Activated CD8-positive, alpha-beta T cell treated with anti-CD3 and anti-CD28 coated beads for 36 hours (primary cell): ENCODE results near the gene APOL2. TPM values are rescaled to one million over a fixed set of nuclear protein-coding genes. Genes with fewer than 3 reads are reported as not detected.

Experiments used
- ATAC-seq: fragments of 200-7000 bp; cut with Tn5 transposase; one replicate; pipeline ENCODE4 v1.10.0; 2021; ENCODE audit warnings: mild to moderate bottlenecking, moderate library complexity
- CTCF ChIA-PET: fragments of 350-600 bp; sonication (Branson Sonifier 250); formaldehyde crosslinking; loops from one replicate; lab custom pipeline; 2021; ENCODE audit warnings: antibody characterized with exemption; lab: Charles Lee
- POLR2A ChIA-PET: fragments of 350-600 bp; sonication (Branson Sonifier 250); formaldehyde crosslinking; loops from one replicate; lab custom pipeline; 2021; ENCODE audit warnings: antibody characterized with exemption; lab: Charles Lee
- DNase-seq: peaks from one replicate; pipeline ENCODE4 v3.0.0-alpha.2; 2020
- H3K27ac Mint-ChIP-seq: one replicate; pipeline ENCODE4 v1.8.0; 2021; ENCODE audit warnings: mild to moderate bottlenecking, mixed read lengths
- H3K27me3 Mint-ChIP-seq: one replicate; pipeline ENCODE4 v1.8.0; 2021; ENCODE audit warnings: mixed read lengths
- H3K36me3 Mint-ChIP-seq: one replicate; pipeline ENCODE4 v1.8.0; 2021; ENCODE audit warnings: low read depth, mixed read lengths
- H3K4me1 Mint-ChIP-seq: one replicate; pipeline ENCODE4 v1.8.0; 2021; ENCODE audit warnings: low read depth, mixed read lengths
- H3K4me3 Mint-ChIP-seq: one replicate; pipeline ENCODE4 v1.8.0; 2021; ENCODE audit warnings: mild to moderate bottlenecking, moderate library complexity, mixed read lengths
- H3K9me3 Mint-ChIP-seq: one replicate; pipeline ENCODE4 v1.8.0; 2021; ENCODE audit warnings: mixed read lengths
- intact Hi-C: fragments of 100-400 bp; cut with micrococcal nuclease; formaldehyde crosslinking; loops from one replicate; pipeline ENCODE4 v1.10.0; 2022
- total RNA-seq, 2 experiments: library from RNA; stranded (reverse); gene quantifications; one replicate each; pipeline ENCODE4 v1.2.3, GENCODE V29; 2021
- TF ChIP-seq, protein P1 (sequence below): fragments of 200-600 bp; IDR thresholded peaks from one replicate; pipeline ENCODE4 v1.8.0; 2022; ENCODE audit warnings: antibody characterized with exemption, mild to moderate bottlenecking

The APOL2 gene
- total RNA-seq, 2 experiments from 2014 or later, result 45.4 to 49.7 TPM

DNA sequence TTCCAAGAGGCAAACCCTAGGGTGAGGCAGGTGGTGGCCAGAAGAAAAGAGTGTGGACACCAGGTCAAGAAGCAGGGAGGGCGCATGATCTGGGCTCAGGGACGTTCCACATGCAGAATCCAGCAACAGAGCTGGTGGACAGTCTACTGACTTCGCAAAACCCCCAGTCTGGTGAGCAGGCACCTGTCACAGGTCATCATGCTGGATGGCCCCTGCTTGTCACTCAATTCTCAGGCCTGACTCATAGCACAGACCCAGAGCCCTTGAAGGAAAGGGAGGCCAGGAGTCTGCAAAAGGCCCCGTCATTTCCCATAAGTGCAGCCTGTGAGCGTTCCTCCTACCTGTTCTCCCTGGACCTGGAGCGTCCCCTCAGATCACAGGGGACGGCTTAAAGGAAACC lies 55.9 kb downstream of the APOL2 start:
- Mint-ChIP-seq H3K4me3 (no peak overlapping the region), H3K27me3 (no peaks in the 10 kb centered on the region), H3K36me3 (no peaks in the 10 kb centered on the region), H3K4me1 (peaks cover 4% of the 10 kb centered on the region), H3K9me3 (no peaks in the 10 kb centered on the region), H3K27ac (no peak overlapping the region)
- TF ChIP-seq, protein P1, sequence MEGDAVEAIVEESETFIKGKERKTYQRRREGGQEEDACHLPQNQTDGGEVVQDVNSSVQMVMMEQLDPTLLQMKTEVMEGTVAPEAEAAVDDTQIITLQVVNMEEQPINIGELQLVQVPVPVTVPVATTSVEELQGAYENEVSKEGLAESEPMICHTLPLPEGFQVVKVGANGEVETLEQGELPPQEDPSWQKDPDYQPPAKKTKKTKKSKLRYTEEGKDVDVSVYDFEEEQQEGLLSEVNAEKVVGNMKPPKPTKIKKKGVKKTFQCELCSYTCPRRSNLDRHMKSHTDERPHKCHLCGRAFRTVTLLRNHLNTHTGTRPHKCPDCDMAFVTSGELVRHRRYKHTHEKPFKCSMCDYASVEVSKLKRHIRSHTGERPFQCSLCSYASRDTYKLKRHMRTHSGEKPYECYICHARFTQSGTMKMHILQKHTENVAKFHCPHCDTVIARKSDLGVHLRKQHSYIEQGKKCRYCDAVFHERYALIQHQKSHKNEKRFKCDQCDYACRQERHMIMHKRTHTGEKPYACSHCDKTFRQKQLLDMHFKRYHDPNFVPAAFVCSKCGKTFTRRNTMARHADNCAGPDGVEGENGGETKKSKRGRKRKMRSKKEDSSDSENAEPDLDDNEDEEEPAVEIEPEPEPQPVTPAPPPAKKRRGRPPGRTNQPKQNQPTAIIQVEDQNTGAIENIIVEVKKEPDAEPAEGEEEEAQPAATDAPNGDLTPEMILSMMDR, result no peak
- intact Hi-C loops, result no loop called here
- ChIA-PET POLR2A (interaction anchor here (1.0 to 1.4 kb wide), 2 partner anchors 42 to 824 kb away, joined by 3 to 4 read pairs; no protein-coding TSS in a partner anchor), CTCF (interaction anchor here (0.7 to 8.5 kb wide), 7 partner anchors 10 to 118 kb away, joined by 3 to 115 read pairs (median 4); no protein-coding TSS in a partner anchor)
- DNase-seq, result no peak
- no peak for ATAC-seq

DNA sequence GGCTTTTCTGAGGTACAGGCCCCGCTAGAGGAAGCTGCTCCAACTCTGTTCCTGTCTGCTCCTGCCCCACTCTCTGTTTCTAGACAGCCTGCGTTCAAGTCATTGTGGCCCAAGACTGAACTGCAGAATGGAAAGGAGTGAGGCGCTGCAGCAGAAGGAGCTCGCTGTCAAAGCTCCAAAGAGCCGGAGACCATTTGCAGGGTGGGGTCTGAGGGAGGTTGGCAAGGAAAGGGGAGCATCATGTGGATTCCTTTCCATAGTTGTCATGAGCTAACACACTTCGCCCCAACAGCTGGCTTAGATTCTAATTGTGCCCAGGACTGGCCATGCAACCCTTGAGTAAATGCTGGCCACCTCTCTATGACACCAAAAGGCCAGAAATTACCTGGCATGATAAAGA lies 56.5 kb downstream of the APOL2 start:
- no peak overlapping the region for H3K4me3 Mint-ChIP-seq
- POLR2A ChIA-PET, result interaction anchor here (1.0 to 1.4 kb wide), 2 partner anchors 42 to 823 kb away, joined by 3 to 4 read pairs; no protein-coding TSS in a partner anchor
- H3K4me1 Mint-ChIP-seq, result peaks cover 4% of the 10 kb centered on the region
- ATAC-seq, result no peak
- no peaks in the 10 kb centered on the region for H3K9me3 Mint-ChIP-seq
- no peaks in the 10 kb centered on the region for H3K36me3 Mint-ChIP-seq
- CTCF ChIA-PET, result interaction anchor here (0.7 to 8.5 kb wide), 8 partner anchors 10 to 117 kb away, joined by 3 to 115 read pairs (median 4); no protein-coding TSS in a partner anchor
- H3K27ac Mint-ChIP-seq, result no peak overlapping the region
- TF ChIP-seq, protein P1, result no peak
- no peaks in the 10 kb centered on the region for H3K27me3 Mint-ChIP-seq
- DNase-seq, result no peak
- intact Hi-C loops, result no loop called here

DNA sequence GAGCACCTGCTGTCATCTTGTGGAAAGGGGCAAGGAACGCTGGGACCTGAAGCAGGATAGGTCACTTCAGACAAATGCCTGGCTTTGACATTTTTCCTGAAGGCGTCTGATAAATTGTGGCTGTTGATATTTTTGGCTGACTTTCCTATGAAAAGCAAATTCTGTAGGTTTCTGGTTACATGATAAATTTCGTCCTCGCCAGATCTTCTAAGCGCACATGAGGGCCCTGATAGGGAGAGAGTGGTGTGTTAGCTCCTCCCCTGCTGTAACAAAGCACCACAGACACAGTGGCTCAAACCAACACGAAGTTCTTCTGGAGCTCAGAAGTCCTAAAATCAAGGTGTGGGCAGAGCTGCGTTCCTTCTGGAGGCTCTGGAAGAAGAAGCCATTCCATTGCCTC lies 57.3 kb downstream of the APOL2 start:
- intact Hi-C loops, result no loop called here
- DNase-seq (no peak), ATAC-seq (no peak)
- Mint-ChIP-seq H3K27me3 (no peaks in the 10 kb centered on the region), H3K4me1 (peaks cover 8% of the 10 kb centered on the region), H3K9me3 (peaks cover 3% of the 10 kb centered on the region), H3K4me3 (no peak overlapping the region), H3K36me3 (peaks cover under 1% of the 10 kb centered on the region), H3K27ac (no peak overlapping the region)
- POLR2A ChIA-PET, result no interaction called here
- TF ChIP-seq, protein P1, result no peak
- CTCF ChIA-PET, result interaction anchor here (1.0 to 13.3 kb wide), 10 partner anchors 10 to 116 kb away, joined by 3 to 156 read pairs (median 10); partner anchors contain the start of gene APOL3

DNA sequence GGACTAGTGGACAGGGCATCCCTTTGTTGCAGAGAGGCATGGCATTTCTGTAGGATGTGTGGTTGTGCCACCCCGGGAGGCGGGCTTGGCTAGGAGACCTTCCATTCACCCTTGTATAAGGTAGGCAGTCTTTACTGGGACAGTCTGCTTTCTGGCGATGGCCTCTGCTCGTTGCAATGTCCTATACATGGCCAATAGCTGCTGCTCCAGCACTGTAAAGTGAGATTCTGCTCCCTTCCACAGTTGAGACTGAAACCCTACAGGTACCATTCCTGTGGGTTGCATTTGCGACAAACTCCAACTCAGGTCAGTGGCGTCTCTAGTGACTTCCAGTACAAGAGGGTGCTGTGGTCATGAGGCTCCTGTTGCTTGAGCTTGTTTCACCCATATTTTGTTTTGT lies 58.4 kb downstream of the APOL2 start:
- TF ChIP-seq, protein P1, result no peak
- no peak overlapping the region for H3K27ac Mint-ChIP-seq
- H3K4me3 Mint-ChIP-seq, result no peak overlapping the region
- POLR2A ChIA-PET, result interaction anchor here (0.5 to 1.2 kb wide), 2 partner anchors 18 to 432 kb away, joined by 3 to 6 read pairs; no protein-coding TSS in a partner anchor
- peaks cover 7% of the 10 kb centered on the region for H3K9me3 Mint-ChIP-seq
- intact Hi-C loops, result loop anchor here (1.0 kb wide), 1 partner anchor 36 kb away; no protein-coding TSS in a partner anchor
- CTCF ChIA-PET, result interaction anchor here (1.1 to 13.3 kb wide), 16 partner anchors 10 to 125 kb away, joined by 3 to 156 read pairs (median 8); partner anchors contain the start of gene APOL3
- ATAC-seq (no peak), DNase-seq (no peak)
- H3K4me1 Mint-ChIP-seq, result peaks cover 11% of the 10 kb centered on the region
- peaks cover 2% of the 10 kb centered on the region for H3K36me3 Mint-ChIP-seq
- no peaks in the 10 kb centered on the region for H3K27me3 Mint-ChIP-seq
